Hindlimb muscle (tissue), 1 donor: ENCODE results near the gene FMN2. TPM values are rescaled to one million over a fixed set of nuclear protein-coding genes. Genes with fewer than 3 reads are reported as not detected.
"Not testable (repeated sequence)": the region's sequence is repeated elsewhere in the genome, so short reads cannot be mapped to it uniquely, and the experiment has no call there.

Source experiments
- DNase-seq: peaks from one replicate; pipeline ENCODE4 v3.0.0-alpha.2; 2013
- polyA plus RNA-seq: library from polyadenylated mRNA; unstranded; fragments of 120-200 nt; gene quantifications from one replicate; pipeline ENCODE4 v1.2.1, GENCODE V29; 2013; ENCODE audit not compliant: insufficient read length

Gene FMN2
- polyA plus RNA-seq, 1 donor: 0.23 TPM

- peak; percentile 46 for DNase-seq
Observed at GRCh38 chr1:240314845-240315801, 223.4 kb downstream of the FMN2 start.

GRCh38 chr1:240319998-240320397, 228.3 kb downstream of the FMN2 start:
- no peak for DNase-seq

GRCh38 chr1:240320659-240321058, 229.0 kb downstream of the FMN2 start:
- DNase-seq: no peak

GRCh38 chr1:240322943-240323342, 231.3 kb downstream of the FMN2 start:
- no peak for DNase-seq

GRCh38 chr1:240328382-240328781, 236.7 kb downstream of the FMN2 start:
- DNase-seq: not testable (repeated sequence)

- DNase-seq: no peak
Observed at GRCh38 chr1:240329443-240329842, 237.8 kb downstream of the FMN2 start.

GRCh38 chr1:240332672-240333071, 241.0 kb downstream of the FMN2 start:
- no peak for DNase-seq

- no peak for DNase-seq
Observed at GRCh38 chr1:240337781-240338180, 246.1 kb downstream of the FMN2 start.

- DNase-seq: no peak
Observed at GRCh38 chr1:240338837-240339236, 247.2 kb downstream of the FMN2 start.

- no peak for DNase-seq
Observed at GRCh38 chr1:240341365-240342250, 249.9 kb downstream of the FMN2 start.

GRCh38 chr1:240342251-240342625, 250.6 kb downstream of the FMN2 start:
- no peak for DNase-seq

- no peak for DNase-seq
Observed at GRCh38 chr1:240343045-240343444, 251.4 kb downstream of the FMN2 start.

GRCh38 chr1:240343966-240344365, 252.3 kb downstream of the FMN2 start:
- DNase-seq: no peak

GRCh38 chr1:240344918-240345317, 253.2 kb downstream of the FMN2 start:
- no peak for DNase-seq

GRCh38 chr1:240349695-240350094, 258.0 kb downstream of the FMN2 start:
- DNase-seq: no peak

GRCh38 chr1:240350910-240351331, 259.2 kb downstream of the FMN2 start:
- DNase-seq: no peak

- DNase-seq: no peak
Observed at GRCh38 chr1:240351690-240352089, 260.0 kb downstream of the FMN2 start.

- no peak for DNase-seq
Observed at GRCh38 chr1:240352769-240353168, 261.1 kb downstream of the FMN2 start.

GRCh38 chr1:240356568-240356967, 264.9 kb downstream of the FMN2 start:
- no peak for DNase-seq

GRCh38 chr1:240362046-240362445, 270.4 kb downstream of the FMN2 start:
- no peak for DNase-seq

GRCh38 chr1:240362826-240363225, 271.1 kb downstream of the FMN2 start:
- DNase-seq: no peak

GRCh38 chr1:240363315-240363714, 271.6 kb downstream of the FMN2 start:
- no peak for DNase-seq

- DNase-seq: no peak
Observed at GRCh38 chr1:240363914-240364313, 272.2 kb downstream of the FMN2 start.
